Umbilical cord (tissue), 2 donors: ENCODE results near the gene PLCXD3. TPM values are rescaled to one million over a fixed set of nuclear protein-coding genes. Genes with fewer than 3 reads are reported as not detected.

Experiments used
- DNase-seq: peaks from one replicate; pipeline ENCODE4 v3.0.0-alpha.2; 2015; ENCODE audit warnings: low spot score
- total RNA-seq: library from RNA; depleted of rRNA; stranded (reverse); fragments of >200 nt; gene quantifications from one replicate; pipeline ENCODE4 v1.2.3, GENCODE V29; 2014; ENCODE audit warnings: low replicate concordance; ENCODE audit not compliant: insufficient read depth

The PLCXD3 gene
- total RNA-seq, 1 donor from 2014 or later = 5.3 TPM

- no peak for DNase-seq
These were observed 223.7 kb downstream of the PLCXD3 start for GRCh38 chr5:41286696-41287095.

GRCh38 chr5:41286165-41286564 is 224.2 kb downstream of the PLCXD3 start:
- DNase-seq = no peak

GRCh38 chr5:41284938-41285337 is 225.5 kb downstream of the PLCXD3 start:
- no peak for DNase-seq

- DNase-seq = no peak
These were observed 229.1 kb downstream of the PLCXD3 start for GRCh38 chr5:41281215-41281810.

- no peak for DNase-seq
These were observed 231.4 kb downstream of the PLCXD3 start for GRCh38 chr5:41279040-41279439.

GRCh38 chr5:41277476-41278245 is 232.7 kb downstream of the PLCXD3 start:
- no peak for DNase-seq

- no peak for DNase-seq
These were observed 234.4 kb downstream of the PLCXD3 start for GRCh38 chr5:41275813-41276512.

GRCh38 chr5:41270423-41271251 is 239.8 kb downstream of the PLCXD3 start:
- peak; percentile 50 for DNase-seq

- no peak for DNase-seq
These were observed 241.5 kb downstream of the PLCXD3 start for GRCh38 chr5:41268894-41269293.

GRCh38 chr5:41266377-41266776 is 244.0 kb downstream of the PLCXD3 start:
- no peak for DNase-seq

GRCh38 chr5:41264019-41264418 is 246.4 kb downstream of the PLCXD3 start:
- peak; percentile 39 for DNase-seq

GRCh38 chr5:41263335-41263734 is 247.1 kb downstream of the PLCXD3 start:
- DNase-seq = no peak
